Natural killer cell treated with Interleukin-12 subunit alpha and Interleukin-12 subunit beta and Interleukin-15 and Interleukin-18, amount 100 ng/mL, for 72 hours (primary cell): ENCODE data around the gene MID2. TPM values are rescaled to one million over a fixed set of nuclear protein-coding genes. Genes with fewer than 3 reads are reported as not detected.
"Not testable (repeated sequence)": the region's sequence is repeated elsewhere in the genome, so short reads cannot be mapped to it uniquely, and the experiment has no call there.

Source experiments
- ATAC-seq, 2 donors: fragments of 150-1000 bp; cut with Tn5 transposase in 1 of 2; sonication (Bioruptor Pico), chemical (Tn5 transposase) in 1 of 2; 2 replicates each; pipeline ENCODE4 v1.10.0; 2021
- DNase-seq: peaks from one replicate; pipeline ENCODE4 v3.0.0; 2022; ENCODE audit warnings: low spot score
- H3K27ac Mint-ChIP-seq, 2 donors: 1 replicate in 1 of 2; 2 replicates in 1 of 2; pipeline ENCODE4 v1.8.0; 2022; ENCODE audit warnings: mixed read lengths in 2 of 2, mild to moderate bottlenecking in 1 of 2, moderate library complexity in 1 of 2
- H3K27me3 Mint-ChIP-seq, 2 donors: 1 replicate in 1 of 2; 2 replicates in 1 of 2; pipeline ENCODE4 v1.8.0; 2022; ENCODE audit warnings: mixed read lengths in 2 of 2
- H3K36me3 Mint-ChIP-seq: one replicate; pipeline ENCODE4 v1.8.0; 2022; ENCODE audit warnings: mixed read lengths
- H3K4me1 Mint-ChIP-seq, 2 donors: 1 replicate in 1 of 2; 2 replicates in 1 of 2; pipeline ENCODE4 v1.8.0; 2022; ENCODE audit warnings: low read depth in 2 of 2, mixed read lengths in 2 of 2, mild to moderate bottlenecking in 1 of 2
- H3K4me3 Mint-ChIP-seq: one replicate; pipeline ENCODE4 v1.8.0; 2022; ENCODE audit warnings: mixed read lengths
- H3K9me3 Mint-ChIP-seq: 2 replicates; pipeline ENCODE4 v1.8.0; 2022; ENCODE audit warnings: mixed read lengths
- total RNA-seq, 2 donors: library from RNA; stranded (reverse); gene quantifications; one replicate each; pipeline ENCODE4 v1.2.3, GENCODE V29; 2022

The MID2 gene
- total RNA-seq, 2 donors from 2014 or later: 0.74 to 2.0 TPM

DNA sequence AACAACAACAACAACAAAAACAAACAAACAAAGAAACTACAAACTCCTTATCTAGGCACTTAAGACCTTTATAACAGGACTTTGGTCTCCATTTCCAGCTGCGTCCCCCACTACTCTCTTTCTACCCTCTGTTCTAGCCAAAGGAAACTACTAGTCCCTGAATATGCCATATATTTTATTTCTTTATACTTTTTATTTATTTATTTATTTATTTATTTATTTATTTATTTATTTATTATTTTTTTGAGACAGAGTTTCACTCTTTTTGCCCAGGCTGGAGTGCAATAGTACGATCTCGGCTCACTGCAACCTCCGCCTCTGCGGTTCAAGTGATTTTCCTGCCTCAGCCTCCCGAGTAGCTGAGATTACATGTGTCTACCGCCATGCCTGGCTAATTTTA lies 26.0 kb downstream of the MID2 start:
- not testable (repeated sequence) for H3K4me1 Mint-ChIP-seq, H3K9me3 Mint-ChIP-seq, H3K27ac Mint-ChIP-seq, H3K36me3 Mint-ChIP-seq, DNase-seq, H3K4me3 Mint-ChIP-seq, ATAC-seq
- H3K27me3 Mint-ChIP-seq: peaks cover 0 to 31% of the 10 kb centered on the region in 2 donors

DNA sequence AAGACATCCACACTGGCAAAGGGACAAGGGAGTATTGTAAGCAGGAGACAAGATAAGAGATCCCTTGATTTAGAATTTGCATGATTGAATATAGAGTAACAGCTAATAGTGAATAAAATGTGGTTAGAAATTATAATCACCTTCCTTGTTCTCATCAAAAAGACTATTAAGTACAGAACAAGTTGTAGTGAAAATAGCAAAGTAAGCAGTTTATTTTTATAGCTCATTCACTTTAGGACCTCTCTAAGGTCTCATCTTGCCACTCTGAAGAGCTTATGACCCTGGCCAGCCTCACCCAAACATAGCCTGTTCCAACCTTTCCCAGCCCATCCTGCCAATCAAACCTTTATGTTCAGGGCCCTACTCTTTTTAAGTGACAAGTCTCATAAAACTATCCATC lies 30.6 kb downstream of the MID2 start:
- no peaks in the 10 kb centered on the region for H3K4me1 Mint-ChIP-seq

DNA sequence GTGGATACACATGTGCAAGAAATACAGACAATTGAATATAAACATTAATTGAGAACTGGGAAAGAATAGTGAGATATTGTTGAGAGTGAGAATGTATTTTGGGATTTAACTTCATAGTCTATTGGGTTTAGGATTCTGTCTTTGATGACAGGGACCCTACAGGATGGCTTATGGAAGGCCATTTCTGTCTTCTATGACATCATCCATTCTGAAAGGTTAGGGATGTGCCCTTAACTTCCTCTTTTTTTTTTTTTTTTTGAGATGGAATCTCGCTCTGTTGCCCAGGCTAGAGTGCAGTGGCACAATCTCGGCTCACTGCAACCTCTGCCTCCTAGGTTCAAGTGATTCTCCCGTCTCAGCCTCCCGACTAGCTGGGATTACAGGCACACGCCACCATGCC lies 31.4 kb downstream of the MID2 start:
- H3K36me3 Mint-ChIP-seq, H3K4me1 Mint-ChIP-seq, H3K4me3 Mint-ChIP-seq, H3K27ac Mint-ChIP-seq, DNase-seq, ATAC-seq, H3K9me3 Mint-ChIP-seq: not testable (repeated sequence)
- peaks cover 0 to 48% of the 10 kb centered on the region in 2 donors for H3K27me3 Mint-ChIP-seq

More for the DNA sequence above, 30.6 kb downstream of the MID2 start:
- DNase-seq (no peak), ATAC-seq (no peak)
- no peak overlapping the region for H3K27ac Mint-ChIP-seq
- H3K36me3 Mint-ChIP-seq: no peaks in the 10 kb centered on the region
- H3K9me3 Mint-ChIP-seq: no peaks in the 10 kb centered on the region
- H3K4me3 Mint-ChIP-seq: no peak overlapping the region
- H3K27me3 Mint-ChIP-seq: peaks cover 0 to 47% of the 10 kb centered on the region in 2 donors

DNA sequence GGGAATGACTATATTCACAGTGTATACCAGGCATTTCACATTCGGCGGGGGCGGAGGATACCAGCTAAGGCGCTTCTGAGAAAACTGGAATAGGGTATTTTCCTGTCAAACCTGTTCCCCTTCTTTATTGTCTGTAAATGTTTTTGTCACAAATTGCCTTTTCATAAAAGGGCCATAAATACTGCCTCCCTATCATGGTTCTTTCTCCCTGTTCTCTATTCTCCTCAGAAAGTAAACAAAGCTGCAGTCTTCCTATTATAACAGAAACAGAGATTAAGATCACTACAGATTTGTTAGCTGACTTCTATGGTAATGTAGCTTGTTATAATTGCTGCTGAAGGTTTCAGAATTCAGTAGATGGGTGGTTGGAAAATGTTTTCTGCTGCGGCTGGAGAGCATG lies 32.2 kb downstream of the MID2 start:
- no peaks in the 10 kb centered on the region for H3K9me3 Mint-ChIP-seq
- H3K27ac Mint-ChIP-seq: no peak overlapping the region
- no peak overlapping the region for H3K4me3 Mint-ChIP-seq
- ATAC-seq (no peak), DNase-seq (no peak)
- no peaks in the 10 kb centered on the region for H3K4me1 Mint-ChIP-seq
- no peaks in the 10 kb centered on the region for H3K36me3 Mint-ChIP-seq
- H3K27me3 Mint-ChIP-seq: peaks cover 0 to 40% of the 10 kb centered on the region in 2 donors

DNA sequence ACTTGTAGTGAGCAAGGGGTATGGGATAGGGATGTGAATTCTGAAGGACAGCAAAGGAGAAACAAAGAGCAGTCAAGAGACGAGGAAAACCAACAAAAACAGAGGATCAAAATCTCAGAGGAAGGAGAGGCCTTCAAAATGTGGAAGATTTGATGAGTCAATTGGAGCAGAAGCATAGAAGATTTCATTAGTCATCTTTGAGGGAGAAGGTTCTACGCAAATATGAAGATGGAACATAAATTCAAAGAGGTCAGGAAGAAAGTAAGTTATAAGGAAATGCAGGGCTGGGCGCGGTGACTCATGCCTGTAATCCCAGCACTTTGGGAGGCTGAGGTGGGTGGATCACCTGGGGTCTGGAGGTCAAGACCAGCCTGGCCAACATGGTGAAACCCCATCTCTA lies 35.4 kb downstream of the MID2 start:
- peaks cover 0 to 46% of the 10 kb centered on the region in 2 donors for H3K27me3 Mint-ChIP-seq

DNA sequence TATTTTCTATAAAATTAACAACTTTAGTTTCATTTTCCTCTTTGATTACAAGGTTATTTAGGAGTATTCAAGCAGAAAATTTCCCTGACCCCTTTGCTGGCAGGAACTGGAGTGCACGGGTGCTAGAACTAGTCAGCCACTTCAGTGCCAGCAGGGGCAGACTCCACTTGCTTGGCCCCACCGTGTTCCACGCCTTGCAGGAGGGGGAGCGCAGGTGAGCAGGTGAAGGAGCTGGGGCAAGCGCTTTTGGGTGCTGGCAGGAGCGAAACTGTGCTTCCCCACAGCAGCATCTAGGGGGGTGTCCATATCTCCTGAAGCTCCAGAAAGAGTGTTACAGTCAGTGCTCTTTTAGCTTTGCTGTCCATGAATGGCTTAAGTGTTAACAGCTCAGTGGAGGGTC lies 45.5 kb downstream of the MID2 start:
- no peaks in the 10 kb centered on the region for H3K36me3 Mint-ChIP-seq

More for the DNA sequence above, 35.4 kb downstream of the MID2 start:
- no peaks in the 10 kb centered on the region for H3K9me3 Mint-ChIP-seq
- no peak overlapping the region for H3K4me3 Mint-ChIP-seq
- DNase-seq (no peak), ATAC-seq (no peak)
- H3K4me1 Mint-ChIP-seq: no peaks in the 10 kb centered on the region
- no peak overlapping the region for H3K27ac Mint-ChIP-seq
- no peaks in the 10 kb centered on the region for H3K36me3 Mint-ChIP-seq

DNA sequence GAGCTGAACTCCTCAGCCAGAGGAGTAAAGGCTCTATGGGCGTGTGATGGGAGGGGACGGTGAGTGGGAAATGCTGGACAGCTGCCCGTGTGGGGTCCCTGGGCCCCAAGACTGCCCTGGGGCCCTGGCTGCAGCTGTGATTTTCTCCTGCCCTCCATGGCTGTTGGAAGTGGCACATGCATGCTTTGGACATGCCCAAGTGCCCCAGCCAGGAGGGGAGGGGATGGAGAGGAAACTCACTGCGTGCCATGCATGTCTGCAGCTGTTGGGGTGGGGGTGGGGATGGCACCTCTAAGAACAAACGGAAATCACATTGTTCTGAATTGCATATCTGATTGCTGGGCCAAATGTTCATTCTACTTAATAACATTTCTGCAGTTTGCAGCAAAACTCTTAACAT lies 52.4 kb downstream of the MID2 start:
- ATAC-seq (no peak), DNase-seq (no peak)
- Mint-ChIP-seq H3K27me3 (peaks cover 0 to 7% of the 10 kb centered on the region in 2 donors), H3K4me3 (no peak overlapping the region), H3K27ac (no peak overlapping the region), H3K9me3 (no peaks in the 10 kb centered on the region), H3K36me3 (no peaks in the 10 kb centered on the region), H3K4me1 (no peaks in the 10 kb centered on the region)

More for the DNA sequence above, 45.5 kb downstream of the MID2 start:
- H3K4me3 Mint-ChIP-seq: no peak overlapping the region
- H3K9me3 Mint-ChIP-seq: no peaks in the 10 kb centered on the region
- DNase-seq (no peak), ATAC-seq (no peak)
- H3K4me1 Mint-ChIP-seq: no peaks in the 10 kb centered on the region
- peaks cover 0 to 28% of the 10 kb centered on the region in 2 donors for H3K27me3 Mint-ChIP-seq
- H3K27ac Mint-ChIP-seq: no peak overlapping the region

DNA sequence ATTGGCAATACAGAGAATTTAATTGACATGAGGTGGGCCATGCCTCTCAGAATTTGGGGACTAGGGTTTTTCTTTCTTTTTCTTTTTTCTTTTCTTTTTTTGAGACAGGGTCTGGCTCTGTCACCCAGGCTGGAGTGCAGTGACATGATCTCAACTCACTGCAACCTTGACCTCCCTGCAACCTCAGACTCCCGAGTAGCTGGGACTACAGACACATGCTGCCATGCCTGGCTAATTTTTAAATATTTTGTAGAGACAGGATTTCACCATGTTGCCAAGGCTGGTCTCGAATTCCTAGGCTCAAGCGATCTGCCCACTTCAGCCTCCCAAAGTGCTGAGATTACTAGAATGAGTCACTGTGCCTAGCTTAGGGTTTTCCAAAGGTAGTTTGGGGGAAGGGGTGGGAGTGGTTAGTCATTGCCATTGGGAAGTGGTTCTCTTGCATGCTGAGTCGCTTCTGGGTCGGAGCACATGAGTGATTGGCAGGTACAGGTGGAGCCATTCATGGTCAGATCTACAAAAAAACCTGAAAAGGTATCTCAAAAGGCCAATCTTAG lies 54.5 kb downstream of the MID2 start:
- no peaks in the 10 kb centered on the region for H3K36me3 Mint-ChIP-seq
- H3K4me3 Mint-ChIP-seq: no peak overlapping the region
- DNase-seq: no peak
- H3K27ac Mint-ChIP-seq: no peak overlapping the region
- H3K27me3 Mint-ChIP-seq: peaks cover 0 to 7% of the 10 kb centered on the region in 2 donors
- no peaks in the 10 kb centered on the region for H3K9me3 Mint-ChIP-seq
- no peaks in the 10 kb centered on the region for H3K4me1 Mint-ChIP-seq
- no peak for ATAC-seq

DNA sequence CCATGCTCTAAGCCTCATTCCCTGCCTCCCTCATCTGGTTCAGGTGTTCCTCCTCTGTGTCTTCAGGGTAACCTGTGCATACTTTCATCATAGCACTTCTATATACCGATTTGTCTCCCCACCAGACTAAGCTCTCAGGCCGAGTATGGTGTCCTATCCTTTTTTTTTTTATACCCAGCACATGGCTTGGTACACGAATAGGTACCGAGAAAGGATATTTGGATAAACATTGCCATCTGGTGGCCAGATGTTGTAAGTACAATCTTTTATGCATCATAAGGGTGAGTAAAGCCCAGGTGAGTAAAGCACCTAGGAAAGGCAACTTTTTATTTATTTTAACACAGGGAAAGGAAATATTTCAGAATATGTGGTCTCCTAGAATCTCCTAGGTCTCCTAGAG lies 68.4 kb downstream of the MID2 start:
- no peak overlapping the region for H3K4me3 Mint-ChIP-seq
- H3K9me3 Mint-ChIP-seq: no peaks in the 10 kb centered on the region
- H3K27me3 Mint-ChIP-seq: peaks cover 12 to 28% of the 10 kb centered on the region in 2 donors
- no peak overlapping the region for H3K27ac Mint-ChIP-seq
- peak in 1 of 2 donors; percentile 75 for ATAC-seq
- no peaks in the 10 kb centered on the region for H3K4me1 Mint-ChIP-seq
- no peak for DNase-seq
- peaks cover 5% of the 10 kb centered on the region for H3K36me3 Mint-ChIP-seq

DNA sequence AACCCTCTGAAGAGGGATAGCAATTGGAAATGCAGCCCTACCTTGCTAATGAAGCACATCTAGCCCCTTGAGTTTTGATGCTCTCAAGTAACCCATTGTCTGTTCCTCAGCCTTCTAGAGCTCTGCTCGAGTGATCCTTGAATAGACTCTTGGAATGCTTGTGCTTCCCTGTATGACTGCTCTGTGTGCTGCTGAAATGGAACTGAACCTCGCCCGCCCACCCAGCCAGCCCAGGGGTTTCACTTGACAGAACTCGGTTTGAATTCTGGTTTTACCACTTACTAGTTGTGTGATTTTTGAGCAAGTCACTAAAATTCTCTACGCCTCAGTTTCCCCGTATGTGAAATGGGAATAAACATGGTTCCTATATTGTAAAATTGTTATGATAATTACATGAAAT lies 77.1 kb downstream of the MID2 start:
- H3K36me3 Mint-ChIP-seq: no peaks in the 10 kb centered on the region
- no peaks in the 10 kb centered on the region for H3K9me3 Mint-ChIP-seq

DNA sequence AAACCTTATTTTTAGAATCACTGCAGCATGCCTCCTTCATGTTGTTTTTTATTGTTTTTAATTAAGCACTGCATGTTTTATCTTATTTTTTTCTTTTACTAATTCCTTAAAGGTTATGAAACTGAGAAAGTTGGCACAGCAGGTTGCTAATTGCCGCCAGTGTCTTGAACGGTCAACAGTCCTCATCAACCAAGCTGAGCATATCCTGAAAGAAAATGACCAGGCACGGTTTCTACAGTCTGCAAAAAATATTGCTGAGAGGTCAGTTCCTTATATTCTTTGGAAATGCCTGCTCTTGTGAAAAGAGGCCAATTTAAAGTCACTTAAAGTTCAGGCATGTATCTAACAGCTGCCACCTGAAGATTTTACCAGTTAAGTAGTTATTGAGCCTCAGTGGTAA lies 79.7 kb downstream of the MID2 start:
- Mint-ChIP-seq H3K4me1 (no peaks in the 10 kb centered on the region), H3K27me3 (peaks cover 26 to 37% of the 10 kb centered on the region in 2 donors), H3K9me3 (no peaks in the 10 kb centered on the region), H3K36me3 (no peaks in the 10 kb centered on the region), H3K4me3 (no peak overlapping the region), H3K27ac (no peak overlapping the region)
- DNase-seq (no peak), ATAC-seq (no peak)

More for the DNA sequence above, 77.1 kb downstream of the MID2 start:
- DNase-seq (no peak), ATAC-seq (no peak)
- Mint-ChIP-seq H3K4me1 (no peaks in the 10 kb centered on the region), H3K27ac (no peak overlapping the region), H3K4me3 (no peak overlapping the region), H3K27me3 (peaks cover 22 to 45% of the 10 kb centered on the region in 2 donors)

DNA sequence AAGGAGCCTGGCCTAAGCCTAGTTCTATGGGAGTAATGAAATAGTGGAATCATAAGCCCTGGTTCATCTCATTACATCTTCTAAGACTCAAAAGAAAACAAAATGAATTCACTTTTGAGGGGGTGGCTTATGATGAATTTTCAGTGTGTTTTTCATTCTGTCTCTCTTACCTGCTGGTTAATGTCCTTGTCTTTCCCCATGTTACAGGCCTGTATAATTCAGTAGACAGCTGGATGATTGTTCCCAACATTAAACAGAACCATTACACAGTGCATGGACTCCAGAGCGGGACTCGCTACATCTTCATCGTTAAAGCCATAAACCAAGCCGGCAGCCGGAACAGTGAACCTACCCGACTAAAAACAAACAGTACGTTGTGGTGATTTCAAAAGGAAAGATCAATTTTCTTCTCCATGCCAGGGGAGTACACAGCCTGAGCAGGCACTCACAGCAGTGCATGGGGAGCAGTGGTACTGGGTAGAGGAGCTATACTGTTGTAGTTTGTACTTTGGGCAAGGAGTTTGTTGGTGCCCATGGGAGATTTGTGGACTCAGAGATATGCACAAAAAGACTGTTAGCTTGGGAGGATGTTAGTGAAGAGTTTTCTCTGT lies 98.6 kb downstream of the MID2 start:
- no peaks in the 10 kb centered on the region for H3K36me3 Mint-ChIP-seq
- no peak overlapping the region for H3K4me3 Mint-ChIP-seq
- no peaks in the 10 kb centered on the region for H3K9me3 Mint-ChIP-seq
- no peaks in the 10 kb centered on the region for H3K4me1 Mint-ChIP-seq
- DNase-seq (no peak), ATAC-seq (no peak)
- H3K27ac Mint-ChIP-seq: no peak overlapping the region
- H3K27me3 Mint-ChIP-seq: peaks cover 13 to 32% of the 10 kb centered on the region in 2 donors

DNA sequence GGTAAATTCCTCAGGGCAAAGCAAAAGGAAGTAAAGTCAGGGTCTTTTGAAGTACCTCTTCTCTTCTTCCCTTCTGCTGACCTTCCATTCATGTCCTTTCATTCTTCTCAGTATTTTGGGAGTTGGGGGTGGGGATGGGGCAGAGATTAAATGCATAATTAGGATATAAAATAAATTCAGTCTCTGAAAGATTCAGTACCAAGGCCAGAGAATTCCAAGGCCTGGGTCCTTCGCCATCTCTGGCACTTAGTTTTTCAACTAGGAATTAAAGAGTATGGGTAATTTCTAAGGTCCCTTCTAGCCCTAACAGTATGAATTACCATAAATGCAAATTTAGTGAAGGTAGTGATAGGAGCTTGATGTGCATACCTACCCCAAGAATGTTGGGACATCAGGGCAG lies 108.6 kb downstream of the MID2 start:
- no peak overlapping the region for H3K4me3 Mint-ChIP-seq
- ATAC-seq: no peak
- peaks cover 0 to 11% of the 10 kb centered on the region in 2 donors for H3K27me3 Mint-ChIP-seq
- no peak for DNase-seq
- H3K36me3 Mint-ChIP-seq: no peaks in the 10 kb centered on the region
- no peaks in the 10 kb centered on the region for H3K4me1 Mint-ChIP-seq
- H3K9me3 Mint-ChIP-seq: no peaks in the 10 kb centered on the region
- H3K27ac Mint-ChIP-seq: no peak overlapping the region

DNA sequence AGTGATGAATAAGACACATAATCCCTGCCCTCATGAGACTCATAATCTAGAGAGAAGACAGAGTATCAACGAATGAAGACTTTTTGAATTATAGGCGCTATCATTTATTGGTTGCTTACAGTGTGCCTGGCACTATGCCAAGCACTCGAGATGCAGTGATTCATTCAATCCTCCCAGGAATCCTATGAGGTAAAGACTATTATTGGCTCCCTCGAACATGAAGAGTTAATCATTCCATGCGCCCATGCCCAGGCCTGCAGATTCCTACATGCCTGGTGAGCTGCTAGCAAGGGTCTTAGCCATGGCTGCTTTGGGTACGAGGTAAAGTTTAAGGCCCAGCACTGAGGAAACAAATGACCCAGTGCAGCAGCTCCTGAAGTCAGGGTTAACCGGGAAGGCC lies 109.5 kb downstream of the MID2 start:
- H3K36me3 Mint-ChIP-seq: no peaks in the 10 kb centered on the region
- no peaks in the 10 kb centered on the region for H3K4me1 Mint-ChIP-seq
- no peak for ATAC-seq
- no peak overlapping the region for H3K4me3 Mint-ChIP-seq
- DNase-seq: no peak
- no peaks in the 10 kb centered on the region for H3K9me3 Mint-ChIP-seq
- H3K27ac Mint-ChIP-seq: no peak overlapping the region
- H3K27me3 Mint-ChIP-seq: peaks cover 0 to 10% of the 10 kb centered on the region in 2 donors
